ENCODE data around the gene HMGN3.

HMGN3 gene

GRCh38 chr6:79232696-79233462, 1.6 kb downstream of the HMGN3 start:
- no peak for DNase-seq

GRCh38 chr6:79231666-79232065, 2.8 kb downstream of the HMGN3 start:
- DNase-seq, result no peak

GRCh38 chr6:79231101-79231500, 3.4 kb downstream of the HMGN3 start:
- DNase-seq, result no peak

- no peak for DNase-seq
Measured at GRCh38 chr6:79230149-79230548, 4.3 kb downstream of the HMGN3 start.

GRCh38 chr6:79227445-79227844, 7.0 kb downstream of the HMGN3 start:
- no peak for DNase-seq

- DNase-seq, result no peak
Measured at GRCh38 chr6:79226660-79227059, 7.8 kb downstream of the HMGN3 start.

- no peak for DNase-seq
Measured at GRCh38 chr6:79225717-79226599, 8.5 kb downstream of the HMGN3 start.

- DNase-seq, result no peak
Measured at GRCh38 chr6:79223611-79224404, 10.7 kb downstream of the HMGN3 start.

GRCh38 chr6:79215213-79215824, 19.2 kb downstream of the HMGN3 start:
- DNase-seq, result no peak

- DNase-seq, result no peak
Measured at GRCh38 chr6:79212859-79213258, 21.6 kb downstream of the HMGN3 start.

- no peak for DNase-seq
Measured at GRCh38 chr6:79208816-79209215, 25.7 kb downstream of the HMGN3 start.

GRCh38 chr6:79203753-79204253, 30.7 kb downstream of the HMGN3 start:
- no peak for DNase-seq

GRCh38 chr6:79202556-79202955, 31.9 kb downstream of the HMGN3 start:
- no peak for DNase-seq

- no peak for DNase-seq
Measured at GRCh38 chr6:79201983-79202382, 32.5 kb downstream of the HMGN3 start.

GRCh38 chr6:79201143-79201542, 33.3 kb downstream of the HMGN3 start:
- DNase-seq, result no peak

- DNase-seq, result no peak
Measured at GRCh38 chr6:79196912-79197311, 37.6 kb downstream of the HMGN3 start.

- DNase-seq, result no peak
Measured at GRCh38 chr6:79193971-79194370, 40.5 kb downstream of the HMGN3 start.

- DNase-seq, result no peak
Measured at GRCh38 chr6:79189760-79190350, 44.6 kb downstream of the HMGN3 start.

- DNase-seq, result no peak
Measured at GRCh38 chr6:79188885-79189480, 45.5 kb downstream of the HMGN3 start.

- no peak for DNase-seq
Measured at GRCh38 chr6:79188107-79188506, 46.4 kb downstream of the HMGN3 start.

GRCh38 chr6:79186564-79186963, 47.9 kb downstream of the HMGN3 start:
- no peak for DNase-seq

- DNase-seq, result no peak
Measured at GRCh38 chr6:79184641-79185040, 49.8 kb downstream of the HMGN3 start.

All from CD4-positive, alpha-beta T cell treated with Interleukin-17A for 1 hour (primary cell).